CD4-positive, alpha-beta T cell treated with Interleukin-15 for 1 hour (primary cell): ENCODE results near the gene SMYD3.
A peak's percentile ranks its signal among the peaks of the same experiment; 100 is the strongest.
"Not testable (repeated sequence)": the region's sequence is repeated elsewhere in the genome, so short reads cannot be mapped to it uniquely, and the experiment has no call there.

Experiments used
- DNase-seq: peaks from one replicate; pipeline ENCODE4 v3.0.0-alpha.2; 2020

Gene SMYD3

GRCh38 chr1:245809361-245809760 is 697.7 kb downstream of the SMYD3 start:
- DNase-seq, result no peak

GRCh38 chr1:245807954-245808719 is 698.9 kb downstream of the SMYD3 start:
- no peak for DNase-seq

GRCh38 chr1:245807306-245807705 is 699.8 kb downstream of the SMYD3 start:
- DNase-seq, result peak; percentile 24

DNA sequence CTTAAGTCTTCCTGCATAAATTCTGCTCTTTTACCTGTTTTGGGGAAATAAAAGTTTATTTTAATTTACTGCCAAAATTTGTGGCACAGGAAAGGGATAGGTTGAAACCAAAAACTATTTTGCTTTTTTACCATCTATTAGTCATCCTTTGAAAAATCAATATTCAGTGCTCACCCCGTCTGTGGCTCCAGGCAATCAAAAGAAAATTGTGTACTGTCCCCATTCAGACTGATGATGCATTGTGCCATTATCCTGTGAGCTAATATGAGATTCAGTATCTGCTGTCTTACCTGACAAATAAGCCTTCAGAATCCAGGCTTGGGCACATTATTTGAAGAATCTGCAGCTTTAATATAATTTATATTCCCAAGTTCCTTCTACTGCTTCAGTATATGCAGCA is 701.5 kb downstream of the SMYD3 start:
- no peak for DNase-seq

DNA sequence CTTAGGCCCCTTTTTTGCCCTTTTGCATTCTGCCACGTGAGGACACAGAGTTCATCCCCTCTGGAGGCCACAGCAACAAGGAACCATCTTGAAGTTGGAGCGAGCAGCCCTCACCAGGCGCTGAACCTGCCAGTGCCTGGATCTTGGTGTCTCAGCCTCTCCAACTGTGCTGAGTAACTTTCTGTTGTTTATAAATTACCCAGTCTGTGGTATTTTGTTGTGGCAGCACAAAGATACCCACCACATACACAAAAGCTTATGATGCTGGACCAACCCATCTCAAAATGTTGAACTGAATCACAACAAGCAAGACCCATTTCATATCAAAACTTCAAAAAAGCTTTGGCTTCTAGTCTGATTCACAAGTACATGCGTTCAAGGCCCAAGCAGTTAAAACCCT is 702.4 kb downstream of the SMYD3 start:
- no peak for DNase-seq

GRCh38 chr1:245803666-245804037 is 703.4 kb downstream of the SMYD3 start:
- no peak for DNase-seq

DNA sequence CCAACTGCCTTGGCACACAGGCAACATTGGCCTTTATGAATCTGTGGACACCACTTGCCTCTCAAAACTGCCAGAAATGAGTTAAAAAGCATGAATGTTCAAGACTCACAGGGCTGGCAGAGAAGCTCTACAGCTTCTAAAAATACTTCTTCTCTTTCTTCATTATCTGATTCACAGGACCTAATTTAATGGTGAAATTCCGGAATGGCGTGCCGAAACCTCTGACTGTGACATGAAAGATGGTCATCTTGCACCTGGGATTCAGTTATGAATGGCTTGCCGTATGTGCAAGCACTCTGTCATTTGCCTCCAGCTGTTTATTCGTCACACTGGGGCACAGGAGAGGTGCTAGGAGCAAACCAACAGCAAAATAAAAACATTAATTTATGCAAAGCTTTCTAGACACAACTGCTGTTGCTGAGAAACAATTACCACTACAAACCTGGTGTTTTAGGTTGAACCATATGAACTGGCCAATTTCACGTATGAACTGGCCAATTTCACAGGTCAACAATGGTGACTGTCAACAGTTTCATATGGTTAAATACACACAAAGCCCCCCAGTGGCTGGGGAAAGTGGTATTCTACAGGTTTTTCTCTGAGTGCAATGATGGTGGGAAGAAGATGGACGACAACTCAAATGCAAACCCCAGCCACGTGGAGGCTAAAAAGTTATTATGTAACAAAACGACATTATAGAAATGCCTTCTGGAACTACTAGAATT is 704.0 kb downstream of the SMYD3 start:
- DNase-seq, result no peak

DNA sequence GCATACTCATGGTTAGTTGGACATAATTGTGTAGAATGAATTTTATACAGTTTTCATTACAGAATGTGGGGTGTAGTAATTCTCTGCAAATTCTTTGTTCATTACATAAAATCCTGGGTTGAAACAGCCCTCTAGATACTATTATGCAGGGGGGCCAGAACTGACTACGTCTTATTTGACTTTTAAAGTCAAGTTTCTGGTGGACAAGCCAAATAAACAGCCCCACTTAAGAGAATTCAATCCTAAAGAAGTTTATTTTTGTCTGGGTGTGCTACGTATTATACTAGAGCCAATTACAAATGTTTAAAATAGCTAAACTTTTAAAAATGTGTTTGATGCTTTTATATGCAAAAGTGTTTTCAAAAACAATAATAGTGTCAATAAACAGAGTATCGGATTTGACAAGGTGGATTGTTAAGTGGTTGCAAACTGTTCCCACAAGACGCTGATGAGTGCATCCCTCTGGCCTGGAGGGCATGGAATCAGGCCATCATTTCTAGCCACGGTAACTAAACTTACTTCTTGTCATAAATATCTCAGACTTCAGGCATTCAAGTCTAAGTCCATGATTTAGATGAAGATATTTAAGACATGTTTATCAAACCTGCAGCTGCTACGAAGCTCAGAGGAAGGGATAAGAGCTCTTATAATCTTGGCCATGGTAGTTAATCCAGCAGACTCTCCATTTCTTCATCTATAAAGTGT is 706.0 kb downstream of the SMYD3 start:
- DNase-seq, result no peak

DNA sequence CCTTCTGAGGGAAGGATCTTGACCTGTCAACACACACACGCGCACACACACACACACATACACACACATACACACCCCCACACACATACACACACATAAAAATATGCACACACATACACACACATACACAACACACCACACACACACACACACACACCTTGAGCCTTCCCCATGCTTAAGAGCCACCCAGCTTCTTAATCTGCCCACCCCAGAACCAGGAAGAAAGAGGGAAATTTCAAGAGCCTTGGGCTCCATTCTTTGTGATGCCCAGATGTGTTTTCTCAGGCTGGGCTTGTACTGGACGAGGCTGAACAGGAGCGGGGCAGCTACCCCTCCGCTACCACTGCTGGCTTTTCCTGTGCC is 708.7 kb downstream of the SMYD3 start:
- no peak for DNase-seq

GRCh38 chr1:245797592-245798348 is 709.3 kb downstream of the SMYD3 start:
- no peak for DNase-seq

GRCh38 chr1:245791410-245792312 is 715.4 kb downstream of the SMYD3 start:
- no peak for DNase-seq

DNA sequence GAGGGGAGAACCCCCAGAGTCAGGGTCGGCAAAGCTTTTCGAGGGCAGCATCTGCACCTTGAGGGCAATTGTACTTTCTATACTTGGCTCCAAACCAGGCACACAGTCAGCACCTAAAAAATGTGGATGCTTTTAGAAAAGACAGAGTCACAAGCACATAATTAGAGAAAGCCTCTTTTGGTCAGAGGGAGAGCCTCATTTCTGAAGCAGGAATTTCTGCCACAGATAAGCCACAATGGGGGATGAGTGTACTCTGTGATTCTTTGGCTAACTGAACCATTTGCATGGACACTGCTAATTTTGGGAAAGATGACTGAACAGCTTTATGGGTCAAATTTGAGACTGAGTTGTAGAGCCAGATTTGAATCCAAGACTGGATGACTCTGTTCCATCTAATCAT is 716.6 kb downstream of the SMYD3 start:
- no peak for DNase-seq

DNA sequence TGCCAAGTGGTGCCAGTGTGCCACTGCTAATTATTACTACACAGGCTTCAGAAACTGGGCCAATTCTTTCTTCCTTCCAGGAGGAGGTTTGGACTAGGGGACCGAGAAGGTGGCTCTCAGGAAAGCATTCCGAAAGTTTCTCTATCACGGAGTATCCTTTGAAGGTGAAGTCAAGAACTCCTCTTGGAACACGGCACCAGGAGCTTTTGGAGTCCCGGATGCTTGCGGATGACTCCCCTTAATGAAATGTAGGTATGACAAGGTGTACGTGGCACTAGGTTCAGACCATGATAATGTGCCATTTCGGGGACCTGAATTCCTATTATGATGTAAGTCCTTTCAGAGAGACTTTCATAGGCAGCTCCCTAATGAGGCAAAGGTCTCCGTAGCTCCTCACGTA is 718.2 kb downstream of the SMYD3 start:
- no peak for DNase-seq

DNA sequence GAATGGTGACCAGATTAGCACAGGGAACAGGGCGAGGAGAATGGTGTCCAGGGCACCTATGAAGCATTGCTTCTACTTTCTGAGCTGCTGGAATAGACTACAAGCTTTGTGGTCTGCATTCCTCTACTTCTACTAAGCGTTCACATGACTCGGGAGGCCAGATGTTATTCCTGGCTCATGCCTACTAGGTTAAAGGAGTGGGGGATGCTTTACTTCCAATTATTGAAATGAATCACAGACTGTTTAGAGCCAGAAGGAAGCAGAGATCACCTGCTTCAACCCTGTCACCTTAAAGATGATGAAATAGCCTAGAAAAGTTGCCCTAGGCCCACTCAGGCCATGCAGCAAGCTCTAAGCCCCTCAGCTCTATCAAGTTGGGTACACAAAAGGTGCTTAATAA is 718.8 kb downstream of the SMYD3 start:
- DNase-seq, result no peak

GRCh38 chr1:245786948-245787347 is 720.1 kb downstream of the SMYD3 start:
- DNase-seq, result no peak

DNA sequence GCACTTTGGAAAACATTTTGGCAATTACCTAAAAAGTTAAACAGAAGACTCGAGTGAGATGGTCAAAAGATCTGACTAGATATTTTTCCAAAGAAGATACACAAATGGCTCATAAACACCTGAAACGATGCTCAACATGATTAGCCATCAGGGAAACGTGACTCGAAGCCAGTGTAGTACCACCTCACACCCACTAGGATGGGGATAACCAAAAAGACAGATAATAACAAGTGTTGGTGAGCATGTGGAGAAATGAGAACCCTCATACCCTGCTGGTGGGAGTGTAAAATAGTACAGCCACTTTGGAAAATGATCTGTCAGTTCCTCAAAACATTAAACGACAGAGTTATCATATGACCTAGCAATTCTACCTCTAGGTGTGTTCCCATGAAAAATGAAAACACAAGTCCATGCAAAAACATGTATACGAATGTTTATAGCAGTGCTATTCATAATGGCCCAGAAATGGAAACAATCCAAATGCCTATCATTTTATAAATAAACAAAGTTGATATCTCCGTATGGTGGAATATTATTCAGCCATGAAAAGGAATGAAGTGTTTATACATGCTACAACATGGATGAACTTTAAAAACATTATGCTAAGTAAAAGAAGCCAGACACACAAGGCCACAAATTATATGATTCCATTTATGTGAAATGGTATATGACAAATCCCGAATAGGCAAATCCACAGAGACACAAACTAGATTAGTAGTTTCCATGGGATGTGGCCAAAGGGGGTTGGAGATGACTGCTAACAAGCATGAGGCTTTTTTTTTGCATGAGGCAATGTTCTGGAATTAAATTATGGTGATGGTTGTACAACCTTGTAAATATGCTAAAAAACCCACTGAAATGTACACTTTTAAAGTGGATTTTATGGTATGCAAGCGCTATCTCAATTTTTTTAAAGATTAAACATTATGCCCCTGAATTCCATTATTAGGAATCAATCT is 727.0 kb downstream of the SMYD3 start:
- no peak for DNase-seq

DNA sequence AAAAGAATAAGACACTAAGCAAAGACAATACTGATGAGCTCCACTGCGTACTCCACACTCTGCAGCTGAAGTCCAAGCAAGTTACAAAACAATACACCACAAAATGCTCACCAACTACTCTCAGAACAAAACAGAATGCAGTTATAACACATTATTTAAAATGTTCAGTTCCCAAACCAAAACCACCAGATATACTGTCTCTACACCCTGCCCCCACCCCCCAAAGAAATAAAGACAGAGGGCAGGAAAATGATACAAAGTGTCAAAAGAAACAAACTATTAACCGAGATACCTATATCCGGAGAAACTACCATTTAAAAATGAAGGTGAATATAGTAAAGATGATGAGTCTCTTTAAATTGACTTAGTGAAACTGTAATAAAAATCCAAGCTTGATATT is 729.3 kb downstream of the SMYD3 start:
- DNase-seq, result no peak

GRCh38 chr1:245776694-245777332 is 730.3 kb downstream of the SMYD3 start:
- no peak for DNase-seq

- no peak for DNase-seq
These were observed 730.9 kb downstream of the SMYD3 start for GRCh38 chr1:245776139-245776538.

GRCh38 chr1:245774931-245775330 is 732.1 kb downstream of the SMYD3 start:
- DNase-seq, result not testable (repeated sequence)
